OCI-LY7 (cell line): Measurements from ENCODE around the gene IMPA2. TPM values are rescaled to one million over a fixed set of nuclear protein-coding genes. Genes with fewer than 3 reads are reported as not detected.

Source experiments
- BruUV-seq: library from RNA; stranded (reverse); fragments of 400-500 nt; replicated peaks from 2 replicates; lab custom pipeline; 2021; lab: Mats Ljungman, UMichigan
- CTCF ChIA-PET: fragments of 300-600 bp; sonication (Branson Sonifier 250); formaldehyde crosslinking; loops from one replicate; lab custom pipeline; 2022; ENCODE audit warnings: antibody characterized with exemption; ENCODE audit not compliant: unreplicated experiment; lab: Charles Lee
- POLR2A ChIA-PET: fragments of 300-600 bp; sonication (Branson Sonifier 250); formaldehyde crosslinking; loops from one replicate; lab custom pipeline; 2022; ENCODE audit warnings: antibody characterized with exemption; lab: Charles Lee
- DNase-seq: peaks from one replicate; pipeline ENCODE4 v3.0.0-alpha.2; 2015; ENCODE audit warnings: low spot score
- H2AFZ ChIP-seq: fragments of 200-600 bp; sonication (generic), shearing (Covaris generic); 2 replicates; pipeline ENCODE4 v1.6.1; 2014; ENCODE audit warnings: mild to moderate bottlenecking, antibody characterized with exemption, low read length, moderate library complexity
- H3K27ac ChIP-seq: fragments of 200-600 bp; sonication (generic); 2 replicates; pipeline ENCODE4 v1.5.1; 2014; ENCODE audit warnings: mixed run types, low read depth, mild to moderate bottlenecking, moderate library complexity, low read length, inconsistent platforms; ENCODE audit not compliant: poor library complexity, severe bottlenecking
- H3K36me3 ChIP-seq: fragments of 200-600 bp; sonication (generic); 2 replicates; pipeline ENCODE4 v1.6.1; 2014; ENCODE audit warnings: mild to moderate bottlenecking, antibody characterized with exemption, low read length, moderate library complexity, mixed read lengths; ENCODE audit not compliant: insufficient read depth
- H3K4me1 ChIP-seq: fragments of 200-600 bp; sonication (generic); 2 replicates; pipeline ENCODE4 v1.5.1; 2014; ENCODE audit warnings: mild to moderate bottlenecking, low read length; ENCODE audit not compliant: insufficient read depth, poor library complexity, severe bottlenecking
- H3K4me2 ChIP-seq: fragments of 200-600 bp; sonication (generic); 2 replicates; pipeline ENCODE4 v1.6.1; 2014; ENCODE audit warnings: mild to moderate bottlenecking, low read length
- H3K4me3 ChIP-seq: fragments of 200-600 bp; sonication (generic); 2 replicates; pipeline ENCODE4 v1.5.1; 2014; ENCODE audit warnings: mild to moderate bottlenecking, low read depth, low read length; ENCODE audit not compliant: poor library complexity, severe bottlenecking
- H3K79me2 ChIP-seq: fragments of 200-600 bp; sonication (generic); 2 replicates; pipeline ENCODE4 v1.6.1; 2016; ENCODE audit warnings: low read depth, mild to moderate bottlenecking, low read length, moderate library complexity, mixed read lengths; ENCODE audit not compliant: insufficient read depth
- H3K9me2 ChIP-seq: fragments of 200-600 bp; sonication (generic); 2 replicates; pipeline ENCODE4 v1.6.1; 2016; ENCODE audit warnings: mild to moderate bottlenecking, low read length, mixed read lengths; ENCODE audit not compliant: insufficient read depth
- H3K9me3 ChIP-seq: fragments of 200-600 bp; sonication (generic); 2 replicates; pipeline ENCODE4 v1.6.1; 2014; ENCODE audit warnings: mild to moderate bottlenecking, mixed run types, low read length, mixed read lengths
- H4K20me1 ChIP-seq: fragments of 200-600 bp; sonication (generic); 2 replicates; pipeline ENCODE4 v1.6.1; 2014; ENCODE audit warnings: mild to moderate bottlenecking, antibody characterized with exemption, low read length, moderate library complexity, mixed read lengths; ENCODE audit not compliant: insufficient read depth
- CTCF ChIP-seq: fragments of 200-600 bp; sonication (generic); conservative IDR thresholded peaks from 2 replicates; pipeline ENCODE4 v1.5.1; 2014; ENCODE audit warnings: mild to moderate bottlenecking, antibody characterized with exemption, low read length, moderate library complexity, mixed read lengths
- EZH2phosphoT487 ChIP-seq: fragments of 200-600 bp; sonication (generic); IDR thresholded peaks from 2 replicates; pipeline ENCODE4 v1.6.1; 2018; ENCODE audit warnings: low read depth, borderline replicate concordance, mild to moderate bottlenecking, mixed run types, antibody characterized with exemption, low read length, moderate library complexity, mixed read lengths
- intact Hi-C: fragments of 100-400 bp; cut with micrococcal nuclease; formaldehyde crosslinking; loops from one replicate; pipeline ENCODE4 v1.10.0; 2022; ENCODE audit not compliant: unreplicated experiment
- total RNA-seq, 2 experiments: library from RNA; depleted of rRNA in 1 of 2; stranded (reverse); fragments of >200 nt in 1 of 2; shearing (Covaris generic) in 1 of 2; gene quantifications; 2 replicates each; pipeline ENCODE4 v1.2.3, GENCODE V29; 2014 to 2022

Gene IMPA2
- total RNA-seq, 2 experiments from 2014 or later = 51.9 to 59.0 TPM

GRCh38 chr18:12009581-12010140 lies 28.4 kb downstream of the IMPA2 start:
- ChIA-PET CTCF (no interaction called here), POLR2A (interaction anchor here (0.5 to 1.4 kb wide), 2 partner anchors 72 to 308 kb away, joined by 3 to 4 read pairs; no protein-coding TSS in a partner anchor)
- Histone ChIP-seq H3K36me3 (no peaks in the 10 kb centered on the region; the same call in 1 of the 2 replicates), H3K79me2 (no peaks in the 10 kb centered on the region), H3K27ac (no peak overlapping the region), H3K4me3 (no peak overlapping the region), H4K20me1 (no peaks in the 10 kb centered on the region), H2AFZ (no peak overlapping the region), H3K4me2 (no peak overlapping the region), H3K4me1 (peaks cover 4% of the 10 kb centered on the region), H3K9me2 (no peaks in the 10 kb centered on the region), H3K9me3 (no peaks in the 10 kb centered on the region)
- DNase-seq = no peak
- TF ChIP-seq EZH2phosphoT487 (no peak), CTCF (no peak)
- BruUV-seq = no TSS peak
- intact Hi-C loops = no loop called here

- ChIA-PET CTCF (no interaction called here), POLR2A (interaction anchor here (0.5 to 1.4 kb wide), 2 partner anchors 73 to 309 kb away, joined by 3 to 4 read pairs; no protein-coding TSS in a partner anchor)
- BruUV-seq = no TSS peak
- Histone ChIP-seq H3K9me3 (no peaks in the 10 kb centered on the region), H3K27ac (no peak overlapping the region), H3K4me1 (peaks cover under 1% of the 10 kb centered on the region), H4K20me1 (no peaks in the 10 kb centered on the region), H3K4me3 (no peak overlapping the region), H3K36me3 (no peaks in the 10 kb centered on the region; the same call in 1 of the 2 replicates), H3K4me2 (no peak overlapping the region), H3K79me2 (no peaks in the 10 kb centered on the region), H2AFZ (no peak overlapping the region), H3K9me2 (no peaks in the 10 kb centered on the region)
- TF ChIP-seq CTCF (peak; percentile 46), EZH2phosphoT487 (no peak)
- no peak for DNase-seq
- intact Hi-C loops = no loop called here
Measured at GRCh38 chr18:12010187-12010802, 29.0 kb downstream of the IMPA2 start.
